Measurements from ENCODE around the gene VAV2. TPM values are rescaled to one million over a fixed set of nuclear protein-coding genes. Genes with fewer than 3 reads are reported as not detected.

Gene VAV2
- total and polyA plus RNA-seq, 11 donors = 3.3 to 9.9 (median 5.3) TPM

DNA sequence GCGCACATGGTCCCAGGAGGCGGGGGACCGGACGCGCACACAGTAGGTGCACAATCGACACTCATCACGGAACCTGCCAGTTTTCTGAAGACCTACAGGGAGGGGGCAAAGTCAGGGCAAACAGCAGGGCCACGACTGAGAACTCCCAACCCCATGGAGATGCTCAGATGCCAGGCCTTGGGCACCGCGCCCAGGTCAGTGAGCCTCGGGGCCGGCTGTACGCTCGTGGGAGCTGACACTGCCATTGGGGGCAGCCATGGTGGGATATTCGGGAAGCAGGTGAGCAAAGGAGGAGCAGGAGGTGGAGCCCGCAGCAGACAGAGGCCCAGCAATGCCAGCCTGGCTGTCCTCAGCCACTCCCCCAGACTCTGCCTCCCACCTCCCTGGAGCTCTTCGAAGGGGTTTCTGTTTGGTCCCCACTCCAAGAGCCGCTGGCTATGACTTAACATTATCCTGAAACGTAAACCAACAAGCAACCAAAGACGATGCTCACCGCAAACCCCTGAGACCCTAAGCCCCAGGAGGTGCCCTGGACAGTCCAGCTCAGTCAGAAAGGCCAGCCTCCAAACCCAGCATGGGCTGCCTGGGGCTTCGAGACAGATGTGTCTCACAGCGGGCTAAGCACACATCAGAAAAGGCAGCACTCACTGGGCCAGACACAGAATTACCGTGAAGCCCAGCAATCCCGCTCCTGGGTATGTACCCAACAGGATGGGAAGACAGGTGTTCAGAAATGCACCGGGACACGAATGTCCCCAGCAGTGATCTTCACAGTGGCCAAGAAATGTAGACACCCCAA is 78.4 kb downstream of the VAV2 start:
- DNase-seq (no peak), ATAC-seq (no peak)
- intact Hi-C loops (cut with DNase I) = no loop called here
- 78 to 90% (median 84%) methylated on average over 21 to 27 of the region's 27 CpGs for WGBS, 4 donors
- H3K9me3 ChIP-seq = no peaks in the 10 kb centered on the region
- no peak for TF ChIP-seq POLR2A (IDR thresholded peaks at IDR 0.05)
- TF ChIP-seq, protein P1, sequence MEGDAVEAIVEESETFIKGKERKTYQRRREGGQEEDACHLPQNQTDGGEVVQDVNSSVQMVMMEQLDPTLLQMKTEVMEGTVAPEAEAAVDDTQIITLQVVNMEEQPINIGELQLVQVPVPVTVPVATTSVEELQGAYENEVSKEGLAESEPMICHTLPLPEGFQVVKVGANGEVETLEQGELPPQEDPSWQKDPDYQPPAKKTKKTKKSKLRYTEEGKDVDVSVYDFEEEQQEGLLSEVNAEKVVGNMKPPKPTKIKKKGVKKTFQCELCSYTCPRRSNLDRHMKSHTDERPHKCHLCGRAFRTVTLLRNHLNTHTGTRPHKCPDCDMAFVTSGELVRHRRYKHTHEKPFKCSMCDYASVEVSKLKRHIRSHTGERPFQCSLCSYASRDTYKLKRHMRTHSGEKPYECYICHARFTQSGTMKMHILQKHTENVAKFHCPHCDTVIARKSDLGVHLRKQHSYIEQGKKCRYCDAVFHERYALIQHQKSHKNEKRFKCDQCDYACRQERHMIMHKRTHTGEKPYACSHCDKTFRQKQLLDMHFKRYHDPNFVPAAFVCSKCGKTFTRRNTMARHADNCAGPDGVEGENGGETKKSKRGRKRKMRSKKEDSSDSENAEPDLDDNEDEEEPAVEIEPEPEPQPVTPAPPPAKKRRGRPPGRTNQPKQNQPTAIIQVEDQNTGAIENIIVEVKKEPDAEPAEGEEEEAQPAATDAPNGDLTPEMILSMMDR (IDR thresholded peaks at IDR 0.05) = no peak
- no peaks in the 10 kb centered on the region for H3K36me3 ChIP-seq
- no peak overlapping the region for H3K4me3 ChIP-seq
- H3K4me1 ChIP-seq = peaks cover 0 to 23% (median 9%) of the 10 kb centered on the region in 12 donors
- no peaks in the 10 kb centered on the region for H3K27me3 ChIP-seq
- H3K27ac ChIP-seq = no peak overlapping the region

DNA sequence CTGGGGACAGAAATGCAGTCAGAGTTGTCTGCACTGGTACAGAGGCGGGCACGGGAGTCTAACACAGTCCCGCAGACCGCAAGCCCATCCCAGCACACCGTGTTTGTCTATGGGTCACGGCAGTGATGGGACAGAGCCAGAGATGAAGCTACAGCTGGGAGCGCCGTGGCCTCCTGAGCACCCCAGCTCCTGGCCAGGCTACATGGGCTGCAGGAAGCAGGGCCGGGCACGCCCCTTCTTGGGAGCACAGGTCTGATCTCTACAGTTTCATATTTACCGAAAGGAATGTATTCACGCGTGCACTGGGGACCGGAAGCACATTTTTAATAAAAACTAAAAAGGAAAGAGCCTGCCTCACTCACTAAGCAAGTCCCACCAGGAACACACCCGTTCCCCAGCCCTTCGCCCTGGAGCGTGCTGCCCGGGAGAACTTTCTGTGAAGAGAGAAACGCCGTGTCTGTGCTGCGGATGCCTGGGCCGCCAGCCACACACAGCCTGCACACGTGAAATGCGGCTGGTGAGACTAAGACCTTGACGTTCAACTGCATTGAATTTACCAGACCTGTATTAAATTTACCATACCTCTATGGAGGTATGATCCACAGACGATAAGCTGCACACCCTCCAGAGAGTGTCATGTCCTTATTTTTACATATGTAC is 81.1 kb downstream of the VAV2 start:
- no peaks in the 10 kb centered on the region for H3K36me3 ChIP-seq
- ATAC-seq = peak in 1 of 4 donors; percentile 19
- no peaks in the 10 kb centered on the region for H3K27me3 ChIP-seq
- intact Hi-C loops (cut with DNase I) = no loop called here
- no peak for DNase-seq
- H3K4me1 ChIP-seq = peaks cover 0 to 14% (median 0%) of the 10 kb centered on the region in 12 donors
- WGBS, 4 donors = 72 to 85% (median 80%) methylated on average over 25 to 26 of the region's 26 CpGs
- no peak overlapping the region for H3K4me3 ChIP-seq
- H3K27ac ChIP-seq = no peak overlapping the region
- TF ChIP-seq, protein P1 (IDR thresholded peaks at IDR 0.05) = no peak
- H3K9me3 ChIP-seq = no peaks in the 10 kb centered on the region

DNA sequence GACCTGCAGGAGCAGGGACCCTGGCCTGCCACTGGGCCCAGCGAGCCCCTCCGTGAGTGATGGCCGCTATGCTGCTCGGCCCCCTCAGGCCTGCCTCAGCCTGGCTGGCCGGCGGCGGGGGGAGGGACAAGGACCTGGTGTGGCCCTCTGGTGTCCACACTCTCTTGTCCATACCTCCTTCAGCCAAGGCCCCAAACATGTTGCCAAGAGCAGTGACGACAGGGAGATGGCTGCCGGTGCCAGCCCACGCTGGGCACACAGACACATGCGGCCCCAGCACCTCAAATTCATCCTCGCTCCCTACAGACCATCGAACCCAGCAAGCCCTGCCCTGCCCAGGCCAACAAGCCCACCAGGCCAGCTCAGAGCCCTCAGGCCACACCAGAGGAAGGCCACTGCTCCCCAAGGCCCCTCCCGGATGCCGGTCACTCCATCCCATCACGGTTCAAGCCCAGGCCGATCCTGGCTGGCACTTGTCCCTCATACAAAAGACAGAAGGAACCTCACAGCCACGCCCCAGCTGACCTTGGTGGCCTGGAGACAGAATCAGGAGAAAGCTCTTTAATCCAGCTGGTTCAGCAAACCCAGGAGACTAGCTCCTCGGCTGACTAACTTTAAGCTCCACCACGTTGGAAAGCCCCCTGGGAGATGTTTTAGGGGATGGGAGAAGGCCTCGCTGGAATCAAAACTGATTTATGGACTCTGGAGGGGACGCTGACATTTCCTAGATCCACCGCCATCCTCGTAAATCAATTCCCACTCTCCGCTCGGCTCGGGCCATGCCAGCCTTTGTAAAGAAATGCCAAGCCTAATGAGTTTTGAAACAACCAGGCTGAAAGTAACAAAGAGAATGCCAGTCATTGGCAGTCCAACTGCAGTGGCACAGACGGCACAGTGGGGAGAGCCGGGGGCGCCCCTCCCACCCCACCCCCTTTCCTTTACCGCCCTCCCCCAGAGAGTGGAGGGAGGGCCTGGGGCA is 84.9 kb downstream of the VAV2 start:
- no peak overlapping the region for H3K27ac ChIP-seq
- peaks cover 0 to 6% (median 0%) of the 10 kb centered on the region in 12 donors for H3K4me1 ChIP-seq
- WGBS, 4 donors = 86 to 90% (median 88%) methylated on average over 19 to 31 of the region's 31 CpGs
- H3K4me3 ChIP-seq = no peak overlapping the region
- intact Hi-C loops (cut with DNase I) = no loop called here
- no peaks in the 10 kb centered on the region for H3K9me3 ChIP-seq
- no peak for ATAC-seq
- TF ChIP-seq, protein P1 (IDR thresholded peaks at IDR 0.05) = no peak
- TF ChIP-seq POLR2A (IDR thresholded peaks at IDR 0.05) = no peak
- H3K27me3 ChIP-seq = no peaks in the 10 kb centered on the region
- no peaks in the 10 kb centered on the region for H3K36me3 ChIP-seq
- no peak for DNase-seq

Measured in heart left ventricle (tissue), 16 donors.